DOHH2 (cell line): ENCODE data around the gene NREP.

Experiments used
- H3F3A ChIP-seq: fragments of 200-600 bp; sonication (generic), shearing (Covaris generic); 2 replicates; pipeline ENCODE4 v1.6.0; 2016; ENCODE audit warnings: antibody characterized with exemption, mild to moderate bottlenecking; ENCODE audit not compliant: control insufficient read depth, insufficient read depth
- H3K27ac ChIP-seq: fragments of 200-600 bp; sonication (generic); 2 replicates; pipeline ENCODE4 v1.5.1; 2014; ENCODE audit warnings: low read depth, mild to moderate bottlenecking, low read length, moderate library complexity
- H3K27me3 ChIP-seq: fragments of 200-600 bp; sonication (generic); 2 replicates; pipeline ENCODE4 v1.6.1; 2014; ENCODE audit warnings: mild to moderate bottlenecking, low read length, mixed read lengths; ENCODE audit not compliant: control insufficient read depth
- H3K36me3 ChIP-seq: fragments of 200-600 bp; sonication (generic); 2 replicates; pipeline ENCODE4 v1.6.1; 2014; ENCODE audit warnings: mild to moderate bottlenecking, low read length, moderate library complexity, mixed read lengths; ENCODE audit not compliant: control insufficient read depth
- H3K4me1 ChIP-seq: fragments of 200-600 bp; sonication (generic); 2 replicates; pipeline ENCODE4 v1.6.1; 2014; ENCODE audit warnings: mild to moderate bottlenecking, low read length, mixed read lengths; ENCODE audit not compliant: control insufficient read depth
- H3K4me2 ChIP-seq: fragments of 200-600 bp; sonication (generic); 2 replicates; pipeline ENCODE4 v1.6.0; 2014; ENCODE audit warnings: mild to moderate bottlenecking, low read length, moderate library complexity
- H3K4me3 ChIP-seq: fragments of 200-600 bp; sonication (generic); 2 replicates; pipeline ENCODE4 v1.5.1; 2014; ENCODE audit warnings: mild to moderate bottlenecking, low read length, mixed read lengths
- H3K79me2 ChIP-seq: fragments of 200-600 bp; sonication (generic); 2 replicates; pipeline ENCODE4 v1.6.1; 2014; ENCODE audit warnings: mild to moderate bottlenecking, low read length, mixed read lengths; ENCODE audit not compliant: control insufficient read depth
- H3K9me2 ChIP-seq: fragments of 200-600 bp; sonication (generic); replicated peaks from 2 replicates; pipeline ENCODE4 v1.6.1; 2014; ENCODE audit warnings: mild to moderate bottlenecking, low read length, mixed read lengths; ENCODE audit not compliant: control insufficient read depth
- H3K9me3 ChIP-seq: fragments of 200-600 bp; sonication (generic); 2 replicates; pipeline ENCODE4 v1.6.1; 2014; ENCODE audit warnings: antibody characterized with exemption, low read length, mixed read lengths; ENCODE audit not compliant: control insufficient read depth, insufficient read depth
- H4K20me1 ChIP-seq: fragments of 200-600 bp; sonication (generic); 2 replicates; pipeline ENCODE4 v1.6.0; 2014; ENCODE audit warnings: low read depth, mild to moderate bottlenecking, antibody characterized with exemption, low read length, moderate library complexity; ENCODE audit not compliant: control insufficient read depth, insufficient read depth
- EZH2phosphoT487 ChIP-seq: fragments of 200-600 bp; sonication (generic); IDR thresholded peaks from 2 replicates; pipeline ENCODE4 v1.6.1; 2017; ENCODE audit warnings: borderline replicate concordance, mild to moderate bottlenecking, antibody characterized with exemption, low read length, moderate library complexity, mixed read lengths
- TF ChIP-seq, protein P1 (sequence below): fragments of 200-600 bp; sonication (generic); IDR thresholded peaks from one replicate; pipeline ENCODE4 v1.5.1; 2014; ENCODE audit warnings: antibody characterized with exemption, mild to moderate bottlenecking, low read depth, low read length; ENCODE audit not compliant: poor library complexity, severe bottlenecking

The NREP gene

DNA sequence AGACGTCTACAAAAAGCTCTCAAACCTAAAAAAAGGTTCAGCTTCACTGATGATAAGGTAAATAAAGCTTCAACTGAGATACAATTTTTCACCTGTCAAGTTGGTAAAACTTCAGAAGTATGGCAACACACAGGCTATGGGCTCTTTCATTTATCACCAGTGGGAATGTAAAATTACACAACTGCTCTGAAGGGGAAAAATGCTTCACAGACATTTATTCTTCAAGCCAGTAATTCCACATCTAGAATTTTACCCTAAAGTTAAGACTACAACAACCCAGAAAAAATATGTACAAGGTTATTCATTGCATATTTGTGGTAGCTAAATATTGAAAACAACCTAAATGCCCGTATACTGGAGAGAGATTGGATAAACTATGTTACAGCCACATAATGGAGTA lies 48.1 kb upstream of the NREP start:
- Histone ChIP-seq H3K4me1 (no peaks in the 10 kb centered on the region), H3K27ac (no peak overlapping the region), H3K9me3 (no peaks in the 10 kb centered on the region), H3K9me2 (no peaks in the 10 kb centered on the region), H3K79me2 (no peaks in the 10 kb centered on the region), H3F3A (no peaks in the 10 kb centered on the region), H3K36me3 (no peaks in the 10 kb centered on the region), H3K27me3 (no peaks in the 10 kb centered on the region), H3K4me3 (no peak overlapping the region), H4K20me1 (no peaks in the 10 kb centered on the region), H3K4me2 (no peak overlapping the region)
- TF ChIP-seq EZH2phosphoT487, result no peak
- TF ChIP-seq, protein P1, sequence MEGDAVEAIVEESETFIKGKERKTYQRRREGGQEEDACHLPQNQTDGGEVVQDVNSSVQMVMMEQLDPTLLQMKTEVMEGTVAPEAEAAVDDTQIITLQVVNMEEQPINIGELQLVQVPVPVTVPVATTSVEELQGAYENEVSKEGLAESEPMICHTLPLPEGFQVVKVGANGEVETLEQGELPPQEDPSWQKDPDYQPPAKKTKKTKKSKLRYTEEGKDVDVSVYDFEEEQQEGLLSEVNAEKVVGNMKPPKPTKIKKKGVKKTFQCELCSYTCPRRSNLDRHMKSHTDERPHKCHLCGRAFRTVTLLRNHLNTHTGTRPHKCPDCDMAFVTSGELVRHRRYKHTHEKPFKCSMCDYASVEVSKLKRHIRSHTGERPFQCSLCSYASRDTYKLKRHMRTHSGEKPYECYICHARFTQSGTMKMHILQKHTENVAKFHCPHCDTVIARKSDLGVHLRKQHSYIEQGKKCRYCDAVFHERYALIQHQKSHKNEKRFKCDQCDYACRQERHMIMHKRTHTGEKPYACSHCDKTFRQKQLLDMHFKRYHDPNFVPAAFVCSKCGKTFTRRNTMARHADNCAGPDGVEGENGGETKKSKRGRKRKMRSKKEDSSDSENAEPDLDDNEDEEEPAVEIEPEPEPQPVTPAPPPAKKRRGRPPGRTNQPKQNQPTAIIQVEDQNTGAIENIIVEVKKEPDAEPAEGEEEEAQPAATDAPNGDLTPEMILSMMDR, result no peak

DNA sequence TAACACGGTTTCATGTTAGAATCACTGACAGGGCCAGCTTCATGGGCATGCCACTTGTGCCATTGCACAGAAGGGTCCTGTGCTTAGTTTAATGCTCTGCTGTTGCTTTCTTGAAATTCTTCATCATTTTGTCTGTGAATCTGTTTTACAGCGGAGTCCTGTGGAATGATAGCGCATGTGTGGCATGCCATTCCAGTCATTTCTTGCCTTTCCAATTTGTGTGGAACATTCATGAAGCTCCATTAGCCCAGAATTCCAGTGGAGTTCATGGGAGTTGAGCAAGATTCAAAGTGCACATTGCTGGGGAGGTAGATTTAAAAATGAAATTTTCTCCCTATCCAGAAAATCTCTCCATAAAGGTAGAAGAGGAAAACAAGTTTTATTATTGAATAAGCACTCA lies 43.4 kb upstream of the NREP start:
- H3F3A ChIP-seq, result no peaks in the 10 kb centered on the region
- H3K9me2 ChIP-seq, result no peaks in the 10 kb centered on the region
- H3K79me2 ChIP-seq, result no peaks in the 10 kb centered on the region
- no peaks in the 10 kb centered on the region for H3K36me3 ChIP-seq
- no peak overlapping the region for H3K4me3 ChIP-seq
- no peak overlapping the region for H3K27ac ChIP-seq
- no peaks in the 10 kb centered on the region for H3K9me3 ChIP-seq
- H3K27me3 ChIP-seq, result no peaks in the 10 kb centered on the region
- TF ChIP-seq, protein P1, result no peak
- TF ChIP-seq EZH2phosphoT487, result no peak
- no peaks in the 10 kb centered on the region for H3K4me1 ChIP-seq
- no peaks in the 10 kb centered on the region for H4K20me1 ChIP-seq
- H3K4me2 ChIP-seq, result no peak overlapping the region

DNA sequence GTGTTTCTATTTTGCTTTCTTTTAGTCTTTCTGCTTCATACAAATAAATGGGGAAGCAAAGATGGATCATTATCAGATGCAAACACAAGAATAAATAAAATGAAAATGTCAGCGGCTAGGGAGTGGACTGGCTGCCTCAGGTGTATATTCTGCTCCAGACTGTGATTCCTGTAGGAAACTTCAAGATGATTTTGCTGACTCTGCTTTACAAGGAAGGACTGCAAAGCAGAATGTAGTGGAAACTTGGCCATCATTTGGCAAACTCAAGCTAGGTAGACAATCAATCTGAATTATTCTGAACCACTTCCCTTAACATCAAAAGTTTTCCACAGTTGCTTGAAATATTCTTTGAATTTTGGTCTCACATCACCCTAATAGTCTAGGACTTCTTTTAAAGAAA lies 38.1 kb upstream of the NREP start:
- H3K4me3 ChIP-seq, result no peak overlapping the region
- H3F3A ChIP-seq, result no peaks in the 10 kb centered on the region
- H3K27ac ChIP-seq, result no peak overlapping the region
- no peaks in the 10 kb centered on the region for H3K27me3 ChIP-seq
- TF ChIP-seq, protein P1, result no peak
- TF ChIP-seq EZH2phosphoT487, result no peak
- H3K4me2 ChIP-seq, result no peak overlapping the region
- no peaks in the 10 kb centered on the region for H3K9me3 ChIP-seq
- no peaks in the 10 kb centered on the region for H3K36me3 ChIP-seq
- H4K20me1 ChIP-seq, result no peaks in the 10 kb centered on the region
- H3K79me2 ChIP-seq, result no peaks in the 10 kb centered on the region
- H3K4me1 ChIP-seq, result no peaks in the 10 kb centered on the region
- no peaks in the 10 kb centered on the region for H3K9me2 ChIP-seq

DNA sequence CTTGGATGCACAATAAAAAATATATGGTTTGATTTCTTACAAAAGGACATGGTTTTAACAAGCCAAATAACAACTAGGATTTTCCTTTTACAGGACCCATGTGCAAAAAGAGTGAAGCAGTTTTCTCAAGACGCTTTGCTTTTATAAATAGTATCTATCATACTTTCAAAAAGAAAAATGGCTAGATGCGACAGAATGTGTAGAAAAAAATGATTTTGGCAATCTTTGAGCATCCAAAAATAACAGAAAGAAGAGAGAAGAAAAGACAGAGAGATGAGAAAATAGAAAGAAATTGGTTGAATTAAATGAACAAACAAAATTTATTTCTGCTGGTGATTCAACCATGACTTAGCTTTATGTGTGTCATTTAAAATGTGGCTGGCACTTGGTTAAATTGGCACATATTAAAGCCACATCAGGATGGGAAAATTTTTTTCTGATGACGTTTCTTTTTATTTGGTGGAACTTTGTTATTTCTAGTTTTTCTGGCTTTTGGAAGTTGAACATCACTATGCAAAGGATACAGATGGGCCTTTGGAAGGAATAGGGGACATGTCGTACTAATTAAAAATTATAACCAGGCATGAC lies 35.6 kb upstream of the NREP start:
- H3K79me2 ChIP-seq, result no peaks in the 10 kb centered on the region
- no peaks in the 10 kb centered on the region for H3K36me3 ChIP-seq
- no peak overlapping the region for H3K4me3 ChIP-seq
- no peaks in the 10 kb centered on the region for H3K9me2 ChIP-seq
- no peaks in the 10 kb centered on the region for H3K4me1 ChIP-seq
- no peaks in the 10 kb centered on the region for H4K20me1 ChIP-seq
- H3K9me3 ChIP-seq, result no peaks in the 10 kb centered on the region
- no peaks in the 10 kb centered on the region for H3F3A ChIP-seq
- no peaks in the 10 kb centered on the region for H3K27me3 ChIP-seq
- no peak for TF ChIP-seq EZH2phosphoT487
- TF ChIP-seq, protein P1, result no peak
- H3K4me2 ChIP-seq, result no peak overlapping the region
- no peak overlapping the region for H3K27ac ChIP-seq
